GM10847 (cell line): ENCODE measurements around the gene TNFSF15.

Experiments
- POLR2A ChIP-seq: IDR thresholded peaks from 2 replicates; pipeline ENCODE4 v1.6.1; 2011; ENCODE audit not compliant: insufficient read length; ENCODE audit errors: extremely low read depth

The TNFSF15 gene

DNA sequence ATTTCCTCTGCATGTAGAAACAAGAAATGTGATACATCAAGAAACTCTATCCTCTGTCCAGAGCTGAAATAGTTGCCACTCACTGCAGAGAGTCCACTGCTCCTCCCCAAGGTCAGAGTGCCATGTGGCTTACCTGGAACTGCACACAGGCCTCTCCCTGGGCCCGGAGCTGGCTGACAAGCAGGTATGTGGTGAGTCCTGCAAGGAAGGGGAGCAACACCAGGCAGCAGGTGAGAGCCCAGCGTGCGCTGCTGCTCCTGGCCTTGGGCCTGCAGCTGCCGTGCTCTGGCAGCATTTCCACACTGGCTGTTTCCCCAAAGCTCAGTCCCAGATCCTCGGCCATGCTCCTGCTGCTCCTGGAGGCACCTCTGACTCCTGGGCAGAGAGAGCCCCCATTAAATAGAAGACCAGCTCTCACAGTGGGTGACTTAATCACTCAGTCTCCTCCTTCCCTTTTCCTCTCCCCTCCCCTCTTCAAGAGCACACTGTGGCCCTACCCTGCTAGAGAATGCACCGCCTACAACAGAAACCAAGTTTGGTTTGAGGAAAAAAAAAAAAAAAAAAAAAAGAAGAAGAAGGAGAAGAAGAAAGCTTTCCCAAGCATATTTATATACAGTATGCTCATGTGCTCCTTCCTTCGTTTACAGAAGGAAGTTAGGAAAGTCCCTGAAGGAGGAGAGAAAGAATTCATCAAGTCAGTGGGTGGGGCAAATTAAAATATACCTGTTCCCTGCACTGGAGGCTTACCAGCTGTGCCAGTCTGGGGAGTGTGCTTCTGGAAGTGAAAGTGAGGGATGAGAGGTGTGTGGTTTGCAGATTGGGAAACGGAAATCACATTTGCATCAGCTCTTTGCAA is at the start of gene TNFSF15:
TNFSF15 (minus strand) TSS at position 370 of the 856 bp plus-strand sequence; CDS start at position 343, 27 bp downstream.
- no peak for TF ChIP-seq POLR2A

GRCh38 chr9:114855488-114855887 is 49.6 kb upstream of the TNFSF15 start:
- no peak for TF ChIP-seq POLR2A

DNA sequence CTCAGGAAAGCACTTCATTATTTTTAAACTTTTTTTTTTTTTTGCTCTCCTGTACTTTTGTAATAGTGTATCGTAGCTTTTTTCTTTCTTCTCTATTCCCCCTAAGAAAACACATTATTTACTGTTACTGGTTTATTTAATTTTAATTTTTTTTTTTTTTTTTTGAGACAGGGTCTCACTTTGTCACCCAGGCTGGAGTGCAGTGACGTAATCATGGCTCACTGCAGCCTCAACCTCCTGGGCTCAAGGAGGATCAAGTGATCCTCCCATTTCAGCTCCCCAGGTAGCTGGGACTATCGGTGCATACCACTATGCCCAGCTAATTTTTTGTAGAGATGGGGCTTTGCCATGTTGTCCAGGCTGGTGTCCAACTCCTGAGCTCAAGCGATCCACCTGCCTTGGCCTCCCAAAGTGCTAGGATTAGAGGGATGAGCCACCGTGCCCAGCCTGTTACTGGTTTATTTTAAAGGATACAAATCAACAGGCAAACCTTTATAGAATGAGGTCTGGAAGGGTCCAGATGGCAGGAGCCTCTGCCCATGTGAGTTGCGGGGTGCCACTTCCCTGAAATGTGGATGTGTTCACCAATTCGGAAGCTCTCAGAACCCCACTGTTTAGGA is 49.0 kb upstream of the TNFSF15 start:
- no peak for TF ChIP-seq POLR2A

DNA sequence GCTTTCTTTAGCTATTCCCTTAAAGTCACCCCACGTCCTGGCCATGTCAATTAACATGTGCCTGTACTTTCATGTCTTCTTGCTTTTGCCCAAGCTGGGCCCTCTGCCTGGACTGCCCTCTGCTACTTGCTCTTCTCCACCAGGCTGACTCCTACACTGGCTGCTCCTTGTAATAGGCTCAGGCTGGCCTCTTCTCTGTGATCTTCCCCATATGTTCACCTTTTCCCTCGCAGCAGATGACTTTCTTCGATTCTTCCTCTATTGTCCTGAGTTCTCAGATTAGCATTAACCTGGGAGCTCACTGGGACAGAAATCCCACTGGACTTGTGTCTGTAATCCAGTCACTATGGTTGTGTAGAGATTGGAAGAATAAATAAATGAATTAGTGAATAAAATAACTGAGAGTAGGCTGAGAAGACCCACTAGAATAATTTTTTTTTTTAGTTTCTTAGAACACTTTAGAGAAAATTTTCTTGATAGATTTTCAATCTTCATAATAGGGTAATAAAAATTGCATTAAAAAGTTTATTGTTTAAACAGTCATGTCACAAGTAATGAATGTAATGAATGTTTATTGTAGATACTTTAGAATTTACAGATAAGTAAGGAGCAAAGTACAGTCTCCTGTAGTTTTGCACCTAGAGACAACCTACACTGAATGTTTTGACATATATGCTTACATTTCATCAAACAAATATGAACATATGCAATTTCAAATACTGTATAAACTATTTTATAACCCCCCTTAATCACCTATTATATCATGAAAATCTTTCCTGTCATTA is 47.4 kb upstream of the TNFSF15 start:
- TF ChIP-seq POLR2A, result no peak

GRCh38 chr9:114852050-114852594 is 46.3 kb upstream of the TNFSF15 start:
- no peak for TF ChIP-seq POLR2A

DNA sequence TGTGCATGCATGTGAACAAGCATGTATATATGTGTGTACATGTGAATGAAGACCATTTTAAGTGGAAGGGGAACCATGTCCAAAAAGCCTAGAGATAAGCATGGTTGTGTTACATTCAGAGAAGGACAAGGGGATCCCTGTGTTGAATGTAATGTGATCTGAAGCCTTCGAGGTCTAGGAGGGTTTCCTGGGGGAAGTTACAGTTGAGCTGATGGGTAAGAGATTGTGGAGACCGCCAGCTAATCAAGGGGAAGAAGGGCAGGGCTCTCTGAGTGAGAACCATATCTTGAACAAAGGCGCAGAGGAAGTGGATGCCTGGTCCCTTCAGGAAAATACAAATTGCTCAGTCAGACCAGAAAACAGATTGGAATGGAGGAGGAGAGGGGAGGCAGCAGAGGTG is 45.5 kb upstream of the TNFSF15 start:
- TF ChIP-seq POLR2A, result no peak

- no peak for TF ChIP-seq POLR2A
Observed at GRCh38 chr9:114850871-114851270, 45.0 kb upstream of the TNFSF15 start.

DNA sequence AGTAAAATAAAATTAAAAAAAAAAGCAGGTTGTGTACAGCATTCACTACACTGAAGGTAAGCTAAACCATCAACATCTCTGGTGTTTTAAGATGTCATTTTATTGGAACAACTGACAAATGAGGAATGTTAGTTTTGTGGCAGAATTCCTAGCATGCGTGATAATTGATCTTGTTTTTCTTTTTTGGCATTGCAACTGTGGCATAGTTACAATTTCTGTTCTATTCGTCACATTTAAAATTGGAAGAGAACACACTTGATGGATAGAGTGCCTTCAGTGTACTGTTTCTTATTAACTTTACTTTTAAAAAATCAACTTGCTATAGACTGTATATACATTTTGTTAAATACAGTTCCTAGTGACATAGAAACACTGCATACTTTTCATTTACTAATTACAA is 43.6 kb upstream of the TNFSF15 start:
- TF ChIP-seq POLR2A, result no peak

DNA sequence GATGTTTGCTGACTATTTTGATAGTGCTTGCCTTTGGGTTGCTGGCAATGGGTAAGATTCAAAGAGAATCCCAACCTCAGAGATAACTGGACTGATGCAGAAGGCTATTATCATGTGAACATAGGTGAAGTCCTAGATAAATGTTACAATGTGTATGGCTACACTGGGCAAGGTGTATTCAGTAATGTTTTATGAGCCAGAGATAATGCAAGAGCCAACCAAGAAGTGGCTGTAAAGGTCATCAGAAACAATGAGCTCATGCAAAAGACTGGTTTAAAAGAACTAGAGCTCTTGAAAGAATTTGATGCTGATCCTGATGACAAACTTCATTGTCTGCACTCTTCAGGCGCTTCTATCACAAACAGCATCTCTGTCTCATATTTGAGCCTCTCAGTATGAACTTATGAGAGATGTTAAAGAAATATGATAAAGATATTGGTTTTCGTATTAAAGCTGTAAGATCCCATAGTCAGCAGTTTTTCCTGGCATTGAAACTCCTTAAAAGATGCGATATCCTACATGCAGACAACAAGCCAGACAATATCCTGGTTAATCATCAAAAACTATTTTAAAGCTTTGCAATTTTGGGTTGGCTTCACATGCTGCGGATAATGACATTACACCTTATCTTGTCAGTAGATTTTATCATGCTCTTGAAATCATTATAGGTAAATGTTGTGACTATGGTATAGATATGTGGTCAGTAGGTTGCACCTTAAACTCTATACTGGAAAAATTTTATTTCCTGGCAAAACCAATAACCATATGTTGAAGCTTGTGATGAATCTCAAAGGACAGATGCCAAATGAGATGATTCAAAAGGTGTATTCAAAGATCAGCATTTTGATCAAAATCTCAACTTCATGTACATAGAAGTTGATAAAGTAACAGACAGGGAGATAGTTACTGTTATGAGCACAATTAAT is 41.9 kb upstream of the TNFSF15 start:
- no peak for TF ChIP-seq POLR2A

DNA sequence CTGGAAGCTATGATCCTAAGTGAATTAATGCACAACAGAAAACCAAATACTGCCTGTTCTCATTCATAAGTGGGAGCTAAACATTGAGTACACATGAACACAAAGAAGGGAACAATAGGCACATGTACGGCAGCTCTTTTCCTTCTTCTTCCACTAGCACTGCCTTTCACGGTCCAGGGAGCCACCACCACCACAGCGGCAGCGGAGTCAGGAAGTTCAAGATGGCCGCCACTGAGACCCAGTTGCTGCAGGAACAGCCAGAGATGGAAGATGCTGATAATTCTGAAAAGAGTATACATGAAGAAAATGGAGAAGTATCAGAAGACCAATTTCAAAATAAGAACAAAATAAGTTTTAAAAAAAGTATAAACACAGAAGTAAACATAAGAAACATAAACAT is 39.5 kb upstream of the TNFSF15 start:
- TF ChIP-seq POLR2A, result no peak

DNA sequence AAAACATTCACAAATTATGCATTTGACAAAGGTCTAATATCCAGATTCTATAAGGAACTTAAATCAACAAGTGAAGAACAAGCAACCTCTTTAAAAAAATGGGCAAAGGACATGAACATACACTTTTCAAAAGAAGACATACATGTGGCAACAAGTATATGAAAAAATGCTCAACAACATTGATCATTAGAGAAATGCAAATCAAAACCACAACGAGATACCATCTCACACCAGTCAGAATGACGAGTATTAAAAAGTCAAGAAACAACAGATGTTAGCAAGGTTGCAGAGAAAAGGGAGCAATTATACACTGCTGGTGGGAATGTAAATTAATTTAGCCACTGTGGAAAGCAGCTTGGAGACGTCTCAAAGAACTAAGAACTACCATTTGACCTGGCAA is 38.9 kb upstream of the TNFSF15 start:
- no peak for TF ChIP-seq POLR2A

- TF ChIP-seq POLR2A, result no peak
Observed at GRCh38 chr9:114837923-114838322, 32.1 kb upstream of the TNFSF15 start.

- TF ChIP-seq POLR2A, result no peak
Observed at GRCh38 chr9:114836769-114837168, 30.9 kb upstream of the TNFSF15 start.

DNA sequence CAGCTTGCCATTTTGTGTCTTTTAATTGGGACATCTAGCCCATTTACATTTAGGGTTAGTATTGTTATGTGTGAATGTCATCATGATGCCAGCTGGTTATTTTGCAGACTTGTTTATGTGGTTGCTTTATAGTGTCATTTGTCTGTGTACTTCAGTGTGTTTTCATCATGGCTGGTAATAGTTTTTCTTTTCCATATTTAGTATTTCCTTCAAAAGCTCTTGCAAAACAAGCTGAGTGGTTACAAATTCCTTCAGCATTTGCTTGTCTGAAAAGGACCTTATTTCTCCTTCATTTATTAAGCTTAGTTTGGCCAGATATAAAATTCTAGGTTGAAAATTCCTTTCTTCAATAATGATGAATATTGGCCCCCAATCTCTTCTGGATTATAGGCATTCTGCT is 28.5 kb upstream of the TNFSF15 start:
- no peak for TF ChIP-seq POLR2A
